Measurements from ENCODE around the gene ZFP36L2. TPM values are rescaled to one million over a fixed set of nuclear protein-coding genes. Genes with fewer than 3 reads are reported as not detected.

ZFP36L2 gene
- total and polyA plus RNA-seq, 10 donors = 72.4 to 223 (median 119) TPM

DNA sequence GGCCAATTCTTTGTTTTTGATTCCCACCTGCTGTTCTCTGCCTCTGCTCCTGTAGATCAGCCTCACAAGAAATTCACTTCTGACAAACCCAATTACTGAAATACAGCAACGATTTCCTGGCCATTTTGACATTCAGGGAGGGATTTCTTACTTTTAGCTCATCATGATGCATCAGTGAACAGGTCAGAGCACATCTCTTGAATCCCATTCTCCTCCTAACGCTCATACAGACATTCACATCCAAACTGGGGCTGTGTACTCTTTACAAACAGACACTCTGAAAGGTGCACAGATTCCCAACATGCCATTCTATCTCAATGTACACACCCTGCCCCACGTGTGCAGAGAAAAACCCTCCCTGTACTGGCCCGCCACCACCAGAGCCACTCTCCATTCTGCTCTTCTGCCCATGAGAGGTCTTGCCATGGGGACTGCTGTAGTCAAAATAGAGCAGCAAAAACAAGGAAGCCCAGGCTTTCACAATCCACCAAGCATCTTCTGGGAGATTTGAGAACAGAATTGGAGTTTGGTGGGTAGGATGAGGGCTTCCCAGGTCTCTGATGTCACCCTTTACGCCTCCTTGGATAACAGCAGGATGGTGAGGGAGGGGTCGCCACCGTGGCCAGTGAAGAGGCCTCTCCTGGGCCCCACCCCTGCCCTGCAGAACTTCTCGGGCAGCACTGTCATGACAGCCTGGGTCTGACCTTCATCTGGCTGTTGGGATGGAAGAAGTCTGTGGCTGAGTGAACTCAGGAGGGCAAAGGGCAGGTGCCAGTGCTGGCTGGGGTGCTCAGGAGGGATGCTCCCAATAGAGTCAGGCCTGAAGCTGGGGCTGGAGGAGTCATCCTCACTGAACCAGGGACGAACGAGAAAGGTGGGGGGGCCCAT is 41.9 kb upstream of the ZFP36L2 start:
- H3K4me1 ChIP-seq = peaks cover 11 to 52% (median 37%) of the 10 kb centered on the region in 6 donors

DNA sequence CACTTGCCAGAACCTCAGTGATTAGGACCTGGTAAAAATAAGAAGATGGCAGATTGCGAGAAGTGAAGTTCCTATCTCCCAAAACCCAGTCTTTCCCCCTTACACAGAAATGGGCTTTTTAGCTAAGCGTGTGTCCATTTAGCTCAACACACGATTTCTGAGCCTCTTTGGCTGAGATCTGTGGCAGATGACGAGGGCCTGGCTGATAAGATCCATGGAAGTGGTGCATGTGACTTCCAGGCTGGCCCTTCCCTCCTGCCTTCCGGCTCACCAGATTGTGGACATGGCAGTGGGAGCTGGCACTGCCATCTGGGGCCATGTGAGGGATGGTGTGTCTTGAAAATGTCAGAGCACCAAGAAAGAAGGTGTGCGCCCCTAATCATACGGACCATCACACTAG is 41.0 kb upstream of the ZFP36L2 start:
- Histone ChIP-seq H3K9me3 (no peaks in the 10 kb centered on the region), H3K36me3 (peaks cover 0 to 74% (median 0%) of the 10 kb centered on the region in 6 donors), H3K27me3 (replicated peaks in 1 of 7) (no peaks in the 10 kb centered on the region), H3K27ac (peak overlapping the region; percentile 49 to 85 (median 78)), H3K4me1 (peaks cover 11 to 52% (median 34%) of the 10 kb centered on the region in 6 donors), H3K4me3 (no peak overlapping the region)
- TF ChIP-seq POLR2AphosphoS5 (IDR thresholded peaks at IDR 0.05) = peak in 2 of 3 donors; percentile 58 to 65
- TF ChIP-seq POLR2A (IDR thresholded peaks at IDR 0.05) = no peak
- intact Hi-C loops (cut with DNase I; ENCODE audit: low total_unique reads) = no loop called here
- no peak for DNase-seq
- 81 to 90% (median 87%) methylated on average over 7 of the region's 7 CpGs for WGBS, 5 donors

More for the DNA sequence above, 41.9 kb upstream of the ZFP36L2 start:
- TF ChIP-seq, protein P1, sequence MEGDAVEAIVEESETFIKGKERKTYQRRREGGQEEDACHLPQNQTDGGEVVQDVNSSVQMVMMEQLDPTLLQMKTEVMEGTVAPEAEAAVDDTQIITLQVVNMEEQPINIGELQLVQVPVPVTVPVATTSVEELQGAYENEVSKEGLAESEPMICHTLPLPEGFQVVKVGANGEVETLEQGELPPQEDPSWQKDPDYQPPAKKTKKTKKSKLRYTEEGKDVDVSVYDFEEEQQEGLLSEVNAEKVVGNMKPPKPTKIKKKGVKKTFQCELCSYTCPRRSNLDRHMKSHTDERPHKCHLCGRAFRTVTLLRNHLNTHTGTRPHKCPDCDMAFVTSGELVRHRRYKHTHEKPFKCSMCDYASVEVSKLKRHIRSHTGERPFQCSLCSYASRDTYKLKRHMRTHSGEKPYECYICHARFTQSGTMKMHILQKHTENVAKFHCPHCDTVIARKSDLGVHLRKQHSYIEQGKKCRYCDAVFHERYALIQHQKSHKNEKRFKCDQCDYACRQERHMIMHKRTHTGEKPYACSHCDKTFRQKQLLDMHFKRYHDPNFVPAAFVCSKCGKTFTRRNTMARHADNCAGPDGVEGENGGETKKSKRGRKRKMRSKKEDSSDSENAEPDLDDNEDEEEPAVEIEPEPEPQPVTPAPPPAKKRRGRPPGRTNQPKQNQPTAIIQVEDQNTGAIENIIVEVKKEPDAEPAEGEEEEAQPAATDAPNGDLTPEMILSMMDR (IDR thresholded peaks at IDR 0.05 in 8 of 11, conservative IDR thresholded peaks at IDR 0.05 in 3 of 11) = no peak
- TF ChIP-seq POLR2A (IDR thresholded peaks at IDR 0.05) = no peak
- no peak for TF ChIP-seq POLR2AphosphoS5 (IDR thresholded peaks at IDR 0.05)
- Histone ChIP-seq H3K27me3 (replicated peaks in 1 of 7) (no peaks in the 10 kb centered on the region), H3K36me3 (peaks cover 0 to 71% (median 0%) of the 10 kb centered on the region in 6 donors), H3K9me3 (no peaks in the 10 kb centered on the region), H3K27ac (peak overlapping the region; percentile 49 to 85 (median 78)), H3K4me3 (no peak overlapping the region)
- DNase-seq = no peak
- intact Hi-C loops (cut with DNase I; ENCODE audit: low total_unique reads) = no loop called here
- WGBS, 5 donors = 75 to 88% (median 77%) methylated on average over 10 of the region's 10 CpGs

DNA sequence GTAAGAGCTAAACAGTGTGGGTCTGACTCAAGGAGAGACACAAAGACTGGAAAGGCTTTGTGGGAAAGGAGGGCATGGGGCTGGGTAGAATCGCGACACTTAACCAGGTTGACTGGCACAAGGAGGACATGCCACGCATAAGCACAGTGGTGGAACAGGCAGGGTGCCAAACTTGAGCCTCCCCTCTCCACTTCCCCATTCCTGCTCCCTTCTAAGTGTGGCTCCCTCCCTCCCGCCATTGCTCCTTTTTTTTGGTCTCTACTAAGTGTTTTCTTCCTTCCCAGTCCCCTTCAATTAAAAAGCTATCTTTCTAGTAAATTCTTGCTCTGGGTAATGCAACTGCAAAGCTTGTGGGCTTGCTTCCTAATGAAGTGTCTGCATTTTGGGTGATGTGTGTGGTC is 40.3 kb upstream of the ZFP36L2 start:
- DNase-seq = no peak
- Histone ChIP-seq H3K36me3 (peaks cover 0 to 75% (median 0%) of the 10 kb centered on the region in 6 donors), H3K4me1 (peaks cover 11 to 52% (median 34%) of the 10 kb centered on the region in 6 donors), H3K27me3 (replicated peaks in 1 of 7) (no peaks in the 10 kb centered on the region), H3K27ac (peak overlapping the region; percentile 49 to 85 (median 78)), H3K4me3 (no peak overlapping the region), H3K9me3 (no peaks in the 10 kb centered on the region)
- WGBS, 5 donors = 22 to 47% (median 40%) methylated on average over 4 of the region's 4 CpGs
- TF ChIP-seq, protein P1 (IDR thresholded peaks at IDR 0.05 in 8 of 11, conservative IDR thresholded peaks at IDR 0.05 in 3 of 11) = no peak
- TF ChIP-seq POLR2AphosphoS5 (IDR thresholded peaks at IDR 0.05) (no peak), POLR2A (IDR thresholded peaks at IDR 0.05) (no peak)
- intact Hi-C loops (cut with DNase I; ENCODE audit: low total_unique reads) = no loop called here

DNA sequence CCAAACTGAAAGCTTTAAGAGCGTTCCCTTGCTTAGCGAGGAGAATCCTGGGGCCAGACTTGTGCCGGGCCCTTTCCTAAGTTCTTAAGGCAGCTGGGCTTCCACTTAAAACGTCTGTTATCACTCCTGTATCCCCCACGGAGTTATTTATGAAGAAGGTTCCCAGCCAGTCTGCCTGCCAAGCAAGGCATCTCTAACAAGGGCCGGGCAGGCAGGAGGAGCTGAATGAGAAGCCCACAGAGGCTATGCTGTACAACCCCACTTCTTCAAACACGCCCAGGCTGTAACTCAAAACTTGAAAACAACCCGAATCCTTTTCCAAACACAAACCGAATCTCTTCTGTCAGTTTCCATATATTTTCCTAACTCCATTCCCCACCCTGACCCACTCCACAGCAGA is 39.0 kb upstream of the ZFP36L2 start:
- no peaks in the 10 kb centered on the region for H3K9me3 ChIP-seq
- 80 to 91% (median 81%) methylated on average over 9 of the region's 9 CpGs for WGBS, 5 donors
- TF ChIP-seq, protein P1 (IDR thresholded peaks at IDR 0.05 in 8 of 11, conservative IDR thresholded peaks at IDR 0.05 in 3 of 11) = no peak
- TF ChIP-seq POLR2AphosphoS5 (IDR thresholded peaks at IDR 0.05) = no peak
- no peak for TF ChIP-seq POLR2A (IDR thresholded peaks at IDR 0.05)
- H3K27me3 ChIP-seq (replicated peaks in 1 of 7) = no peaks in the 10 kb centered on the region
- intact Hi-C loops (cut with DNase I; ENCODE audit: low total_unique reads) = no loop called here
- no peak for DNase-seq
- peaks cover 0 to 68% (median 0%) of the 10 kb centered on the region in 6 donors for H3K36me3 ChIP-seq
- peak overlapping the region in 6 of 8 donors; percentile 3 to 85 (median 47) for H3K27ac ChIP-seq
- H3K4me1 ChIP-seq = peaks cover 11 to 47% (median 31%) of the 10 kb centered on the region in 6 donors
- H3K4me3 ChIP-seq = no peak overlapping the region

Measured in spleen (tissue), 11 donors.